HG03571 (cell line): Measurements from ENCODE around the gene NKD2.
"Not testable (repeated sequence)": the region's sequence is repeated elsewhere in the genome, so short reads cannot be mapped to it uniquely, and the experiment has no call there.

Source experiments
- ATAC-seq: cut with Tn5 transposase; IDR thresholded peaks from one replicate; pipeline ENCODE4 v1.9.1; 2021; ENCODE audit not compliant: unreplicated experiment

NKD2 gene

DNA sequence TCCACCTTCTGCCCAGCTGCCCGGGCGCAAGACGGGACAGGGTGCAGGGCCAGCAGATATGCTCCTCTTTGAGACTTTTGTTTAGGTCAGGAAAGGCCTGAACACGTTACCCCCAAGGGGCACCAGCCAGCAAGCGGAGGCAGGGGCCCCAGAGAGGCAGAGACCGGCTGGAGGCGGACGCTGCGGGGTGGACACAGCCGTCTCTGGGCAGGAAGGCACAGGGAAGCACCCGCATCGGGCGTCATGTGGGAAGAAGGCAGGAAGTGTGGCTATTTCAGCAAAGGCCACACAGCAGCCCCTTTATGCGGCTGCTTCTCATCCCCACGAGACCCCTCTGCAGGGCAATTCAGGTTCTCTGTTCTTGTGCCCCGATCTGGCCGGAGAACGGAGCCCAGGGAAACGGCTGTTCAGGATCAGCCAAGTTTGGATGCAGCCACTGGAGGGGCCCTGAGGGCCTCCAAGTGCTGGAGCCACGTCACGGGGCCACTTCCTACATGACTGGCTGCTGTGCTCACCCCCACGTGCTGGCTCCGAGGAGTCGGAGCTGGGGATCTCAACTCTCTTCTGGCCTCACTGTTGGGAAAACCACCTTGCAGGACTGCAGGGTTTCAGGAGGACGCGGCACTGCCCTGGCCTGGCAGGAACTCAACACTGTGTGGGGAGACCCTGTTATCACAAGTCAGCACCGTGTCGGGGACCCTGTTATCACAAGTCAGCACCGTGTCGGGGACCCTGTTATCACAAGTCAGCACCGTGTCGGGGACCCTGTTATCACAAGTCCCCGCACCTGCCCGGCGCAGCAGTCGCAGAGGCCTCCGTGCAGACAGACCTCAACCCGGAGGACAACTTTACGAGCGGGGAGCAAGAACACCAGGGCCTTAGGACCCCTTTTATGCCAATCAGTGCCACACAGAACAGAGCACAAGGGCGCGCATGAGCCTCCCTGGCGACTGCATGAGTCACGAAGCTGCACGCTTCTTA lies 58.8 kb downstream of the NKD2 start:
- ATAC-seq = no peak

- no peak for ATAC-seq
These were observed 59.7 kb downstream of the NKD2 start for GRCh38 chr5:1068204-1068894.

DNA sequence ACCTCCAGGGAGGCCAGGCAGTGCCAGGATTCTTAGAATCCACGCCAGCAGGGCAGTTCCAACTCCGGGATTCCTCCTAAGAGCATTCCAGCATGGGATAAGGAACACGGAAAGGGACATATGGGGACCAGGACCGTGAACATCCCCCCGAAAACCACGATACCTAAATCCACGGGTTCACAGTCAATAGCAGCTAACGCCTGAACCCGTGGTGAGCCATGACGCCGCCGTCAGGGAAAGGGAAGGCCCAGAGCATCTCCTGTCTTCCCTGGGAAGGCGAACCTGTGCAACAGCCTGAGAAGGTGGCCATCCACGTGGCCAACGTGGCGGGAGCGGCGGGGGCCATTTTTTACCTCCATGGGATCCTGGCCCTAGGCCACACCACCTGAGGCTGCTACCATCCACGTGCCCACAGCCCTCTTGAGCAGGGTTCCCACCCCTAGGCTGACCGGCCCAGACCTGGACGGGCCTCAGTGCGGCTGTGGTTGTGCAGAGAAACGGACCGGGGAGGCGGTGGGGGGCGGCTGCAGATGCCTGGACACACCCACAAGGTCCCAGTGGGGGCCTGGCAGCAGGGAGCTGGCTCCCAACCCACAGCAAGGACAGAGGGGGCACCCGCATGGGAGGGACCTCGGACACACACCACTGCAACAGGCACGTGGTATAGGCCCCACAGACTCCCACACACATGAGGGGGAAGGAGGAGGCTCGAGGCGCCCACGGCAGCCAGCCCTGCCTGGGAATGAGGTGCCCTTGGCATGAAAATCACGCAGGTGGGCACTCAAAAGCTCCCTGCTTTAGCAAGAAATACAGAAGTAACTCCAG lies 60.5 kb downstream of the NKD2 start:
- no peak for ATAC-seq

- no peak for ATAC-seq
These were observed 61.1 kb downstream of the NKD2 start for GRCh38 chr5:1069720-1070088.

GRCh38 chr5:1073239-1074102 lies 64.9 kb downstream of the NKD2 start:
- ATAC-seq = no peak

- ATAC-seq = no peak
These were observed 65.6 kb downstream of the NKD2 start for GRCh38 chr5:1074226-1074625.

DNA sequence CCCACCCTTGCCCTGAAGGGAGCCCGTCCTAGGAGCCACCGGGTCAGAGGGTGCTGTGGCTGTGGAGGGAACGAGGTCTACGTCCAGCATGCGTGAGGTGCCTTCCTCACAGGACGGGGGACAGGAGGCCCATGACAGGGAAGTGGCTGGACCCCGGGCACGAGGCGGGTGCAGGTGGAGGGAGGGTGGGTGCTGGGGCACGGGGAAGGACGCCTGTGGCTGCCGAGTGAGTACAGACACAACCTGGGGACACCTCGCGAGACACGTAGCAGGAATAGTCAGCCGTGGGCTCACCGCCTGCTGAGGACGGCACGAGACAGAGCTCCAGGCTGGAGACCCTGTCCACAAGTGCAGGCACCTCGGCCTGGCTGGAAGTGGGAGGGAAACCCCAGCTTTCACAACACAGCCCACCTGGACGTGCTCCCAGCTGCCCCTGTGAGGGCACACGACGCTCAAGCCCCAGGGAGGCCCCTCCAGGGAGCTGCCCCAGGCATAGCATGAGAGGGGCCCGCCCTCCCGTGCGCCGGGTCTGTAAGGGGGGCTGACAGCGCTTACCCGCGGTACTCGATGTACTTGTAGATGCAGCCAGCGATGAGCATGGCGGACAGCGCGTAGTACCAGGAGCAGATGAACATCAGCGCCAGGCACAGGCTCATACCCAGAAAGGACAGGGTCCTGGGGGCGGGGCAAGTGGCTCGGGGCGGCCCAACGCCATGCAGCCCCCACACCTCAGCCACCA lies 66.4 kb downstream of the NKD2 start:
- no peak for ATAC-seq

- ATAC-seq = no peak
These were observed 66.9 kb downstream of the NKD2 start for GRCh38 chr5:1075555-1075881.

GRCh38 chr5:1075931-1076330 lies 67.3 kb downstream of the NKD2 start:
- no peak for ATAC-seq

DNA sequence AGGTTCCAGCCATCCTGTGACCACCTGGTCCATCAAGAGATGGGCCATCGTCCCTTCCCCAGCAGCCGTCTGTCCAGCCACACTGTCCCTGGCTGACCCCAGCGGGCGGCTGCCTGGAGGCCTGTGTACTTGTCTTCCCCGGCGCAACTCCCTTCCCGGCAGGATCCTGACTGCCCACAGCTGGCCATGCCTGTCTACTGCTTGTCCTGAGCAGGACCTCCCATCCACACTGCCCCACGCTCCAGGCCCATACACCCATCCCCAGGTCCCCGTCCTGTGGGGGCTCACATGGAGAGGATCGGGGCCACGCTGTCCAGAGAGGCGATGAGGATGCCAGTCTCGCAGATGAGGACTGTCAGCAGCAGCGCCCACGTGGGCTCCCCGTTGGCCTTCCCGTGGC lies 67.8 kb downstream of the NKD2 start:
- ATAC-seq = no peak

- no peak for ATAC-seq
These were observed 68.4 kb downstream of the NKD2 start for GRCh38 chr5:1077026-1077425.

DNA sequence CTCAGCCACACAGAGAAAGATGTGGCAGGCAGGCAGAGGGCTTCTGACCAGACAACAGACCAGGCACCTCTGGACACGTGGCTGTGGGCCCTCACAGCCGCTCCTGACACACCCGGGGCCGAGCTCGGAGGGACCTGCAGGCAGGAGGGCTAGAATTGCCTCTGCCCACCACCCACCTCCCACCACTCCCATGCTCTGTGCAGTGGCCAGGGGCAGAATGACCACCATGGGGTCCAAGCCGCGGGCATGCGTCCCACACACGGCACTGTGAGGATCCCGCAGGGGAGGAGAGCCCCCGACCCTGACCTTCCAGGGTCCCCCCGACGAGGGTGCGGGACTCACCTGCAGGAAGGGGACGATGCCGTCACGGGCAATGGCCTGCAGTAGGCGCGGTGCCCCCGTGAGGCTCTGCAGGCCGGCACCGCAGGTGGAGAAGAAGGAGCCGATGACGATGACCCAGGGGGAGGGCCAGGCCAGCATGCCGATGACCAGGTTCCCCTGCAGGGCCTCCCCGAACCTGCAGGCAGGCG lies 69.0 kb downstream of the NKD2 start:
- ATAC-seq = no peak

GRCh38 chr5:1078206-1078605 lies 69.6 kb downstream of the NKD2 start:
- ATAC-seq = no peak

- no peak for ATAC-seq
These were observed 70.2 kb downstream of the NKD2 start for GRCh38 chr5:1078851-1079250.

GRCh38 chr5:1079486-1079885 lies 70.9 kb downstream of the NKD2 start:
- ATAC-seq = no peak

DNA sequence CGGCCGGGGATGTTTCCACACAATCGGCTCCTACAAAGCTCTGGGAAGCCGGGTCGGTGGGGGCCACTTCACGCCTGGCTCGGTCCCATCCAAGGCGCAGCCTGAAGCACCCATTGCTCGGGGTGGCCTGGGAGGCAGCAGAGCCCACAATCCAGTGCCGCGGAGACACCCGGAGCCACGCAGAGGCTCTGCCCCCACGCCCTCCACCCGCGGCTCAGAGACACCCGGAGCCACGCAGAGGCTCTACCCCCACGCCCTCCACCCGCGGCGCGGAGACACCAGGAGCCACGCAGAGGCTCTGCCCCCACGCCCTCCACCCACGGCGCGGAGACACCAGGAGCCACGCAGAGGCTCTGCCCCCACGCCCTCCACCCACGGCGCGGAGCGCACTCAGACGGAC lies 71.4 kb downstream of the NKD2 start:
- no peak for ATAC-seq

- ATAC-seq = no peak
These were observed 71.8 kb downstream of the NKD2 start for GRCh38 chr5:1080432-1080831.

GRCh38 chr5:1081519-1081918 lies 72.9 kb downstream of the NKD2 start:
- ATAC-seq = no peak

DNA sequence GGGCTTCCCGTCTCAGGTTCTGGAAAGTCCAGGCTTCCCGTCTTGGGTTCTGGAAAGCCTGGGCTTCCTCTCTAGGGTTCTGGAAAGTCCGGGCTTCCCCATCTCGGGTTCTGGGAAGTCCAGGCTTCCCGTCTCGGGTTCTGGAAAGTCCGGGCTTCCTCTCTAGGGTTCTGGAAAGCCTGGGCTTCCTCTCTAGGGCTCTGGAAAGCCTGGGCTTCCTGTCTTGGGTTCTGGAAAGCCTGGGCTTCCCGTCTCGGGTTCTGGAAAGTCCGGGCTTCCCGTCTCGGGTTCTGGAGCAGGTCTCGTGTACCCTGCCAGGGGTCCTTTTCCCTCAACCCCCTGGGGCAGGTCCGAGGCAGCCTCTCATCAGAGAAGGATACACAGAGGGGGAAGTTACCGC lies 74.4 kb downstream of the NKD2 start:
- not testable (repeated sequence) for ATAC-seq
